IMR-90 (cell line): ENCODE measurements around the gene KCNN3.

Source experiments
- BHLHE40 ChIP-seq: fragments of 150-350 bp; IDR thresholded peaks from 2 replicates; pipeline ENCODE4 v1.6.1; 2016; ENCODE audit warnings: mild to moderate bottlenecking, low read depth, low read length
- CEBPB ChIP-seq: IDR thresholded peaks from 2 replicates; pipeline ENCODE4 v1.6.1; 2012; ENCODE audit warnings: low read depth, low read length, improper control_type of control experiment
- CHD1 ChIP-seq: IDR thresholded peaks from 2 replicates; pipeline ENCODE4 v1.6.1; 2012; ENCODE audit warnings: low read depth, low read length, improper control_type of control experiment
- FOS ChIP-seq: fragments of 150-350 bp; IDR thresholded peaks from 2 replicates; pipeline ENCODE4 v1.6.1; 2016; ENCODE audit warnings: low read depth, low read length
- MAFK ChIP-seq: IDR thresholded peaks from 2 replicates; pipeline ENCODE4 v1.6.1; 2012; ENCODE audit warnings: low read depth, low read length, improper control_type of control experiment
- MAZ ChIP-seq: IDR thresholded peaks from 2 replicates; pipeline ENCODE4 v1.6.1; 2012; ENCODE audit warnings: low read depth, mild to moderate bottlenecking, low read length, improper control_type of control experiment, moderate library complexity, borderline replicate concordance
- POLR2A ChIP-seq: IDR thresholded peaks from 2 replicates; pipeline ENCODE4 v1.6.1; 2012; ENCODE audit warnings: mild to moderate bottlenecking, low read depth, low read length
- RAD21 ChIP-seq: IDR thresholded peaks from 2 replicates; pipeline ENCODE4 v1.6.1; 2012; ENCODE audit warnings: low read length, improper control_type of control experiment
- RFX5 ChIP-seq: IDR thresholded peaks from 2 replicates; pipeline ENCODE4 v1.8.0; 2012; ENCODE audit warnings: low read depth, mild to moderate bottlenecking, low read length, moderate library complexity
- SMC3 ChIP-seq: fragments of 150-350 bp; IDR thresholded peaks from 2 replicates; pipeline ENCODE4 v1.6.1; 2016; ENCODE audit warnings: low read depth, mild to moderate bottlenecking, antibody characterized with exemption, low read length, moderate library complexity
- TF ChIP-seq, protein P1 (sequence below): conservative IDR thresholded peaks from 2 replicates; pipeline ENCODE4 v1.5.1; 2012; ENCODE audit warnings: mild to moderate bottlenecking, low read depth, low read length, improper control_type of control experiment

DNA sequence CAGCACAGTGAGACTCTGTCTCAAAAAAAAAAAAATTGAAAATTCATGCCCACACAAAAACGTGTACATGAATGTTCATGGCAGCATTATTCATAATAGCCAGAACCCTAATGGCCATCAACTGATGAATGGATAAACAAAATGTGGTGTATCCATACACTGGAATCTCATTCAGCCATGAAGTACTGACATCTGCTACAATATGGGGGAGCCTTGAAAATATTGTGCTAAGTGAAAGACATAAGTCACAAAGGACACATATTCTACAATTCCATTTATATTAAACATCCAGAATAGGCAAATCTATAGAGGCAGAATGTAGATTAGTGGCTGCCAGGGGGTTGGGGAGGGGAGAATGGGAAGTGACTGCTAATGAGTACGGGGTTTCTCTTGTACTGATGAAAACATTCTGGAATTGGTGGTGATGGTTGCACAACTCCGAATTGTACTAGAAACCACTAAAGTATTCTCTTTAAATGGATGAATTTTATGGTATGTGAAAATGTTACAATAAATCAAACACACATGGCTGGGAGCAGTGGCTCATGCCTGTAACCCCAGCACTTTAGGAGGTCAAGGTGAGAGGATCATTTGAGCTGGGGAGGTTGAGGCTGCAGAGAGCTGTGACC lies 33.0 kb upstream of the KCNN3 start:
- TF ChIP-seq, protein P1, sequence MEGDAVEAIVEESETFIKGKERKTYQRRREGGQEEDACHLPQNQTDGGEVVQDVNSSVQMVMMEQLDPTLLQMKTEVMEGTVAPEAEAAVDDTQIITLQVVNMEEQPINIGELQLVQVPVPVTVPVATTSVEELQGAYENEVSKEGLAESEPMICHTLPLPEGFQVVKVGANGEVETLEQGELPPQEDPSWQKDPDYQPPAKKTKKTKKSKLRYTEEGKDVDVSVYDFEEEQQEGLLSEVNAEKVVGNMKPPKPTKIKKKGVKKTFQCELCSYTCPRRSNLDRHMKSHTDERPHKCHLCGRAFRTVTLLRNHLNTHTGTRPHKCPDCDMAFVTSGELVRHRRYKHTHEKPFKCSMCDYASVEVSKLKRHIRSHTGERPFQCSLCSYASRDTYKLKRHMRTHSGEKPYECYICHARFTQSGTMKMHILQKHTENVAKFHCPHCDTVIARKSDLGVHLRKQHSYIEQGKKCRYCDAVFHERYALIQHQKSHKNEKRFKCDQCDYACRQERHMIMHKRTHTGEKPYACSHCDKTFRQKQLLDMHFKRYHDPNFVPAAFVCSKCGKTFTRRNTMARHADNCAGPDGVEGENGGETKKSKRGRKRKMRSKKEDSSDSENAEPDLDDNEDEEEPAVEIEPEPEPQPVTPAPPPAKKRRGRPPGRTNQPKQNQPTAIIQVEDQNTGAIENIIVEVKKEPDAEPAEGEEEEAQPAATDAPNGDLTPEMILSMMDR = no peak
- TF ChIP-seq CEBPB (0 out of 2 replicates have a peak, but pooled peaks have one; percentile 6), MAZ (no peak), FOS (no peak), POLR2A (no peak), RAD21 (no peak), RFX5 (no peak), CHD1 (no peak), BHLHE40 (no peak), SMC3 (no peak), MAFK (no peak)
